ENCODE measurements around the gene SLAMF7.

DNA sequence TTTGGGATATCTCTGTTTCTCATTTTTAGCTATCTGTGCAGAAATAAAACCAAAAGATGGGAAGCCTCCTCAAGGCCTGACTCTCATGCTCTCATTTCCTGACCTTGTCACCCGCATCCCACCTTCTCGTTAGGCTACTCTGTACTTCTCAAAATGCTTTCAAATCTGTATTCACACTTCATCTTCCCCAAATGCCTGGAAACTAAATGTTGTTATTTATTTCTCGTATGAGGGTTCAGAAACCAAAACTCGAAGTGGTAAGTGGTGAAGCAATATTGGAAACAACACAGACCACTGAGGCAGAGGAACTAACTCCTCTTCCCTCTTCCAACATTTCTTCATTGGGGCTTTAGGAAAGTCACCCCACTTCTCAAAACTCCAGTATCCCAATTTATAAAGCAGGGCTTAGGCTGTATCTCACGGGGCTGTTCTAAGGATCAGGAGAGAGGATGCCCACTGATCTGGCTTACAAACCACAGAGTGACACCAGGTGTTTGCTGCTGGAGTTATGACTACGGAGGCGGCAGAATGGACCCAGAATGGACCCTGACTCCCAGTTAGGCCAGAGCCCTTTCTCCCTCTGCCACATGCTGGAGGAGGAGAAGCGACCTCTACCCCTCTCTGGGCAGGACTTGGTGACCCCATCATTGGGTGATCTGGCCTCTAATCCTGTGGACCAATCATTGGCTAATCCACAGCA is 3.5 kb downstream of the SLAMF7 start:
- TF ChIP-seq CTCF (IDR thresholded peaks at IDR 0.05) (no peak), POLR2A (IDR thresholded peaks at IDR 0.05) (no peak)

All from Peyer's patch (tissue), 4 donors.